IMR-90 (cell line): ENCODE measurements around the gene CST5. TPM values are rescaled to one million over a fixed set of nuclear protein-coding genes. Genes with fewer than 3 reads are reported as not detected.

Experiments
- ATAC-seq: fragments of 200-7000 bp; cut with Tn5 transposase; 2 replicates; pipeline ENCODE4 v1.9.1; 2020; ENCODE audit warnings: low read depth, mild to moderate bottlenecking, moderate library complexity
- BruUV-seq: library from RNA; stranded (reverse); fragments of 400-500 nt; replicated peaks from 2 replicates; lab custom pipeline; 2021; lab: Mats Ljungman, UMichigan
- CTCF ChIA-PET: fragments of 300-600 bp; formaldehyde crosslinking; extraction: SDS; loops from one replicate; lab custom pipeline; 2021; ENCODE audit warnings: antibody characterized with exemption; lab: Yijun Ruan, JAX
- POLR2A ChIA-PET: fragments of 300-600 bp; sonication (Branson Sonifier 250); formaldehyde crosslinking; loops from one replicate; lab custom pipeline; 2022; ENCODE audit warnings: antibody characterized with exemption; ENCODE audit not compliant: unreplicated experiment; lab: Charles Lee
- DNase-seq: peaks from one replicate; pipeline ENCODE4 v3.0.0; 2013
- H2AFZ ChIP-seq: replicated peaks from 2 replicates; pipeline ENCODE3; 2013; ENCODE audit warnings: low read length, mild to moderate bottlenecking; ENCODE audit not compliant: poor library complexity
- H2AK5ac ChIP-seq: 2 replicates; pipeline ENCODE4 v1.6.1; 2013; ENCODE audit warnings: low read depth, low read length, inconsistent platforms
- H2AK9ac ChIP-seq: replicated peaks from 2 replicates; pipeline ENCODE3; 2013; ENCODE audit warnings: mild to moderate bottlenecking, low read depth, low read length, moderate library complexity; ENCODE audit not compliant: poor library complexity
- H2BK120ac ChIP-seq: 2 replicates; pipeline ENCODE4 v1.6.1; 2013; ENCODE audit warnings: low read depth, low read length, inconsistent platforms
- H2BK15ac ChIP-seq: 3 replicates; pipeline ENCODE4 v1.6.1; 2013; ENCODE audit warnings: low read depth, low read length, inconsistent platforms
- H2BK20ac ChIP-seq: 2 replicates; pipeline ENCODE4 v1.6.1; 2013; ENCODE audit warnings: low read depth, mild to moderate bottlenecking, inconsistent platforms, low read length, moderate library complexity
- H2BK5ac ChIP-seq: 2 replicates; pipeline ENCODE4 v1.6.1; 2013; ENCODE audit warnings: mild to moderate bottlenecking, low read depth, low read length, inconsistent platforms; ENCODE audit not compliant: poor library complexity, severe bottlenecking
- H3K14ac ChIP-seq: replicated peaks from 2 replicates; pipeline ENCODE4 v1.6.1; 2013; ENCODE audit warnings: low read depth, low read length, inconsistent platforms
- H3K18ac ChIP-seq: 2 replicates; pipeline ENCODE4 v1.6.1; 2013; ENCODE audit warnings: low read depth, low read length, control low read depth
- H3K23ac ChIP-seq: 2 replicates; pipeline ENCODE4 v1.6.1; 2013; ENCODE audit warnings: low read depth, low read length, inconsistent platforms
- H3K27ac ChIP-seq: 2 replicates; pipeline ENCODE4 v1.5.1; 2013; ENCODE audit warnings: mild to moderate bottlenecking, control low read depth, low read length; ENCODE audit not compliant: insufficient read depth
- H3K27me3 ChIP-seq: 2 replicates; pipeline ENCODE4 v1.6.1; 2013; ENCODE audit warnings: low read length; ENCODE audit not compliant: control insufficient read depth, insufficient read depth
- H3K36me3 ChIP-seq: 2 replicates; pipeline ENCODE4 v1.6.1; 2013; ENCODE audit warnings: low read length, mixed read lengths; ENCODE audit not compliant: control insufficient read depth, insufficient read depth
- H3K4ac ChIP-seq: 2 replicates; pipeline ENCODE4 v1.6.1; 2013; ENCODE audit warnings: low read depth, low read length, inconsistent platforms
- H3K4me1 ChIP-seq: 2 replicates; pipeline ENCODE4 v1.6.1; 2013; ENCODE audit warnings: low read length, mixed read lengths; ENCODE audit not compliant: control insufficient read depth, insufficient read depth
- H3K4me2 ChIP-seq: 2 replicates; pipeline ENCODE4 v1.6.1; 2013; ENCODE audit warnings: low read depth, mild to moderate bottlenecking, control low read depth, low read length, moderate library complexity
- H3K4me3 ChIP-seq: 2 replicates; pipeline ENCODE4 v1.5.1; 2013; ENCODE audit warnings: low read depth, mild to moderate bottlenecking, control low read depth, low read length, moderate library complexity; ENCODE audit not compliant: insufficient read depth
- H3K56ac ChIP-seq: 2 replicates; pipeline ENCODE4 v1.6.1; 2013; ENCODE audit warnings: low read length, inconsistent platforms; ENCODE audit not compliant: insufficient read depth; ENCODE audit errors: extremely low read depth
- H3K79me1 ChIP-seq, 2 experiments: 2 replicates each; pipeline ENCODE4 v1.6.1; 2013; ENCODE audit warnings: low read length in 2 of 2, inconsistent platforms in 1 of 2, low read depth in 1 of 2
- H3K9ac ChIP-seq: 2 replicates; pipeline ENCODE4 v1.6.1; 2013; ENCODE audit warnings: low read depth, low read length, control low read depth
- H3K9me1 ChIP-seq: 2 replicates; pipeline ENCODE4 v1.6.1; 2013; ENCODE audit warnings: low read length, inconsistent platforms; ENCODE audit not compliant: insufficient read depth
- H3K9me3 ChIP-seq: 2 replicates; pipeline ENCODE4 v1.6.1; 2013; ENCODE audit warnings: low read length; ENCODE audit not compliant: control insufficient read depth, insufficient read depth
- H4K20me1 ChIP-seq: 2 replicates; pipeline ENCODE4 v1.6.1; 2013; ENCODE audit warnings: low read length, inconsistent platforms; ENCODE audit not compliant: insufficient read depth
- H4K5ac ChIP-seq: 2 replicates; pipeline ENCODE4 v1.6.1; 2013; ENCODE audit warnings: mild to moderate bottlenecking, low read depth, low read length, control low read depth
- H4K8ac ChIP-seq, 2 experiments: 2 replicates each; pipeline ENCODE4 v1.6.1; 2013; ENCODE audit warnings: low read depth in 2 of 2, low read length in 2 of 2, control low read depth in 1 of 2, inconsistent platforms in 1 of 2
- H4K91ac ChIP-seq: 2 replicates; pipeline ENCODE4 v1.6.1; 2013; ENCODE audit warnings: low read depth, low read length, inconsistent platforms; ENCODE audit not compliant: insufficient read depth
- BHLHE40 ChIP-seq: fragments of 150-350 bp; IDR thresholded peaks from 2 replicates; pipeline ENCODE4 v1.6.1; 2016; ENCODE audit warnings: mild to moderate bottlenecking, low read depth, low read length
- CEBPB ChIP-seq: IDR thresholded peaks from 2 replicates; pipeline ENCODE4 v1.6.1; 2012; ENCODE audit warnings: low read depth, low read length, improper control_type of control experiment
- CHD1 ChIP-seq: IDR thresholded peaks from 2 replicates; pipeline ENCODE4 v1.6.1; 2012; ENCODE audit warnings: low read depth, low read length, improper control_type of control experiment
- CTCF ChIP-seq: conservative IDR thresholded peaks from 2 replicates; pipeline ENCODE4 v1.5.1; 2012; ENCODE audit warnings: mild to moderate bottlenecking, low read depth, low read length, improper control_type of control experiment
- ELK1 ChIP-seq: fragments of 150-350 bp; IDR thresholded peaks from 2 replicates; pipeline ENCODE4 v1.6.1; 2016; ENCODE audit warnings: low read depth, mild to moderate bottlenecking, low read length, moderate library complexity, borderline replicate concordance
- FOS ChIP-seq: fragments of 150-350 bp; IDR thresholded peaks from 2 replicates; pipeline ENCODE4 v1.6.1; 2016; ENCODE audit warnings: low read depth, low read length
- MAFK ChIP-seq: IDR thresholded peaks from 2 replicates; pipeline ENCODE4 v1.6.1; 2012; ENCODE audit warnings: low read depth, low read length, improper control_type of control experiment
- MAZ ChIP-seq: IDR thresholded peaks from 2 replicates; pipeline ENCODE4 v1.6.1; 2012; ENCODE audit warnings: low read depth, mild to moderate bottlenecking, low read length, improper control_type of control experiment, moderate library complexity, borderline replicate concordance
- MXI1 ChIP-seq: IDR thresholded peaks from 2 replicates; pipeline ENCODE4 v1.6.1; 2012; ENCODE audit warnings: low read depth, mild to moderate bottlenecking, low read length, moderate library complexity, borderline replicate concordance
- NFE2L2 ChIP-seq: fragments of 150-350 bp; IDR thresholded peaks from 2 replicates; pipeline ENCODE4 v1.6.1; 2016; ENCODE audit warnings: low read depth, mild to moderate bottlenecking, low read length
- POLR2A ChIP-seq: IDR thresholded peaks from 2 replicates; pipeline ENCODE4 v1.6.1; 2012; ENCODE audit warnings: mild to moderate bottlenecking, low read depth, low read length
- RAD21 ChIP-seq: IDR thresholded peaks from 2 replicates; pipeline ENCODE4 v1.6.1; 2012; ENCODE audit warnings: low read length, improper control_type of control experiment
- RCOR1 ChIP-seq: IDR thresholded peaks from 2 replicates; pipeline ENCODE4 v1.6.1; 2012; ENCODE audit warnings: mild to moderate bottlenecking, low read length, improper control_type of control experiment; ENCODE audit not compliant: insufficient replicate concordance
- RFX5 ChIP-seq: IDR thresholded peaks from 2 replicates; pipeline ENCODE4 v1.8.0; 2012; ENCODE audit warnings: low read depth, mild to moderate bottlenecking, low read length, moderate library complexity
- SMC3 ChIP-seq: fragments of 150-350 bp; IDR thresholded peaks from 2 replicates; pipeline ENCODE4 v1.6.1; 2016; ENCODE audit warnings: low read depth, mild to moderate bottlenecking, antibody characterized with exemption, low read length, moderate library complexity
- USF2 ChIP-seq: fragments of 150-350 bp; IDR thresholded peaks from 2 replicates; pipeline ENCODE4 v1.6.1; 2017; ENCODE audit warnings: mild to moderate bottlenecking, antibody characterized with exemption, low read length, low read depth
- whole genome bisulfite sequencing, 2 experiments: methylation state at CpG; one replicate each; pipeline versions ENCODE4 v1.1.5 to v1.1.7; 2013; ENCODE audit warnings: missing lambda C conversion rate in 2 of 2; ENCODE audit not compliant: insufficient read length in 1 of 2; ENCODE audit errors: extremely low coverage in 2 of 2; 5-methylcytosine and 5-hydroxymethylcytosine counted together
- dilution Hi-C: fragments of 300-500 bp; cut with HindIII; formaldehyde crosslinking; loops from one replicate; pipeline ENCODE4 v1.14.3; 2018; ENCODE audit warnings: low sequenced_read_pairs; ENCODE audit not compliant: unreplicated experiment
- in situ Hi-C: fragments of 300-500 bp; cut with MboI; formaldehyde crosslinking; loops from 3 replicates; pipeline ENCODE4 v1.14.3; 2019; ENCODE audit warnings: low sequenced_read_pairs, inconsistent platforms, mixed read lengths
- intact Hi-C: fragments of 100-400 bp; cut with micrococcal nuclease; formaldehyde crosslinking; loops from 2 replicates; pipeline ENCODE4 v1.10.0; 2022
- polyA plus RNA-seq, 3 experiments: library from polyadenylated mRNA; depleted of rRNA; stranded (reverse); fragments of >200 nt; gene quantifications; 2 replicates each; pipeline ENCODE4 v1.2.3, GENCODE V29; 2012; ENCODE audit warnings: low replicate concordance in 1 of 3
- total RNA-seq: library from RNA; depleted of rRNA; stranded (reverse); fragments of >200 nt; gene quantifications from 2 replicates; pipeline ENCODE4 v1.2.3, GENCODE V29; 2012

Gene CST5
- total and polyA plus RNA-seq, 2 of the 4 experiments (the other 2 are of a cell fraction): not detected

- no peak overlapping the region for H3K14ac ChIP-seq
- dilution Hi-C loops: no loop called here
- no peak for TF ChIP-seq RCOR1
- TF ChIP-seq RFX5: no peak
- TF ChIP-seq MAFK: no peak
- no peak for TF ChIP-seq NFE2L2
- TF ChIP-seq MXI1: no peak
- TF ChIP-seq CTCF: no peak
- TF ChIP-seq SMC3: no peak
- TF ChIP-seq RAD21: no peak
- no peak for TF ChIP-seq POLR2A
- no peak for TF ChIP-seq CEBPB
- TF ChIP-seq MAZ: no peak
- TF ChIP-seq FOS: no peak
- no peak for TF ChIP-seq CHD1
- no peak for TF ChIP-seq ELK1
- no peak for TF ChIP-seq BHLHE40
- TF ChIP-seq USF2: no peak
- no peaks in the 10 kb centered on the region for H3K27me3 ChIP-seq
- intact Hi-C loops: no loop called here
- no peak overlapping the region for H2AFZ ChIP-seq
- H4K91ac ChIP-seq: no peak overlapping the region
- CTCF ChIA-PET: no interaction called here
- no peak overlapping the region for H3K4me3 ChIP-seq
- no peak overlapping the region for H3K23ac ChIP-seq
- H2BK5ac ChIP-seq: no peak overlapping the region
- POLR2A ChIA-PET: no interaction called here
- no peak overlapping the region for H2AK5ac ChIP-seq
- H3K36me3 ChIP-seq: no peaks in the 10 kb centered on the region
- no peaks in the 10 kb centered on the region for H3K79me1 ChIP-seq
- no peak for DNase-seq
- H2BK20ac ChIP-seq: no peak overlapping the region
- WGBS, 2 experiments: 20% methylated on average over 2 of the region's 8 CpGs; no CpG with 5 or more reads in 1 of the 2 experiments
- H4K20me1 ChIP-seq: no peaks in the 10 kb centered on the region
- H3K4me2 ChIP-seq: no peak overlapping the region
- no peaks in the 10 kb centered on the region for H3K9me3 ChIP-seq
- no peaks in the 10 kb centered on the region for H3K4me1 ChIP-seq
- no peak overlapping the region for H3K18ac ChIP-seq
- no peak overlapping the region for H3K56ac ChIP-seq
- H2AK9ac ChIP-seq: no peak overlapping the region
- no peak; the same call in 1 of the 2 replicates for ATAC-seq
- in situ Hi-C loops: no loop called here
- BruUV-seq: no TSS peak
- H2BK15ac ChIP-seq: no peak overlapping the region
- H4K5ac ChIP-seq: no peak overlapping the region
- H3K9ac ChIP-seq: no peak overlapping the region
- no peak overlapping the region for H3K4ac ChIP-seq
- no peak overlapping the region for H4K8ac ChIP-seq
- H2BK120ac ChIP-seq: no peak overlapping the region
- no peak overlapping the region for H3K27ac ChIP-seq
- no peaks in the 10 kb centered on the region for H3K9me1 ChIP-seq
Observed at GRCh38 chr20:23879811-23880374, 345 bp upstream of the CST5 start.
